Measurements from ENCODE around the gene FAM13A.

GRCh38 chr4:88820698-88821415 is 236.1 kb downstream of the FAM13A start:
- TF ChIP-seq CTCF (conservative IDR thresholded peaks at IDR 0.05; ENCODE audit: low read depth, low read length) = no peak
- no peak for TF ChIP-seq POLR2A (IDR thresholded peaks at IDR 0.05; ENCODE audit: low read depth, low read length)
- no peak for TF ChIP-seq USF2 (IDR thresholded peaks at IDR 0.05; ENCODE audit: low read depth, low read length)
- no peak for TF ChIP-seq SMC3 (IDR thresholded peaks at IDR 0.05; ENCODE audit: low read depth, low read length)
- TF ChIP-seq MXI1 (IDR thresholded peaks at IDR 0.05; ENCODE audit: borderline replicate concordance, low read depth, low read length) = no peak
- no peak for TF ChIP-seq RFX5 (IDR thresholded peaks at IDR 0.05; ENCODE audit: low read depth, low read length)
- no peak for TF ChIP-seq FOS (IDR thresholded peaks at IDR 0.05; ENCODE audit: low read depth, low read length)
- TF ChIP-seq MAZ (IDR thresholded peaks at IDR 0.05; ENCODE audit: borderline replicate concordance, low read depth, low read length) = no peak
- no peak for TF ChIP-seq RAD21 (IDR thresholded peaks at IDR 0.05; ENCODE audit: low read length)
- TF ChIP-seq MAFK (IDR thresholded peaks at IDR 0.05; ENCODE audit: low read depth, low read length) = no peak
- no peak for TF ChIP-seq CEBPB (IDR thresholded peaks at IDR 0.05; ENCODE audit: low read depth, low read length)
- TF ChIP-seq NFE2L2 (IDR thresholded peaks at IDR 0.05; ENCODE audit: low read depth, low read length) = no peak
- no peak for TF ChIP-seq BHLHE40 (IDR thresholded peaks at IDR 0.05; ENCODE audit: low read depth, low read length)
- no peak for TF ChIP-seq ELK1 (IDR thresholded peaks at IDR 0.05; ENCODE audit: borderline replicate concordance, low read depth, low read length)

Data from IMR-90 (cell line).